Panc1 (cell line): ENCODE measurements around the gene HHAT.

Source experiments
- POLR2AphosphoS5 ChIP-seq: IDR thresholded peaks from 2 replicates; pipeline ENCODE4 v1.6.1; 2012; ENCODE audit warnings: mild to moderate bottlenecking, low read depth, low read length, moderate library complexity
- SIN3A ChIP-seq: IDR thresholded peaks from 2 replicates; pipeline ENCODE4 v1.6.1; 2012; ENCODE audit warnings: low read depth, mild to moderate bottlenecking, low read length, moderate library complexity, borderline replicate concordance; ENCODE audit not compliant: insufficient read depth
- TCF7L2 ChIP-seq: IDR thresholded peaks from 2 replicates; pipeline ENCODE4 v1.6.1; 2011; ENCODE audit warnings: mild to moderate bottlenecking, low read depth, low read length, inconsistent platforms
- TF ChIP-seq, protein P1 (sequence below): fragments of 450-650 bp; IDR thresholded peaks from 2 replicates; pipeline ENCODE4 v1.5.1; 2017; ENCODE audit warnings: mild to moderate bottlenecking
- TF ChIP-seq, protein P2 (sequence below), 2 experiments: IDR thresholded peaks; 2 replicates each; pipeline ENCODE4 v1.6.1; 2011 to 2012; ENCODE audit warnings: low read depth in 2 of 2, control low read depth in 1 of 2, low read length in 1 of 2, mild to moderate bottlenecking in 1 of 2, moderate library complexity in 1 of 2; ENCODE audit not compliant: insufficient read depth in 1 of 2

DNA sequence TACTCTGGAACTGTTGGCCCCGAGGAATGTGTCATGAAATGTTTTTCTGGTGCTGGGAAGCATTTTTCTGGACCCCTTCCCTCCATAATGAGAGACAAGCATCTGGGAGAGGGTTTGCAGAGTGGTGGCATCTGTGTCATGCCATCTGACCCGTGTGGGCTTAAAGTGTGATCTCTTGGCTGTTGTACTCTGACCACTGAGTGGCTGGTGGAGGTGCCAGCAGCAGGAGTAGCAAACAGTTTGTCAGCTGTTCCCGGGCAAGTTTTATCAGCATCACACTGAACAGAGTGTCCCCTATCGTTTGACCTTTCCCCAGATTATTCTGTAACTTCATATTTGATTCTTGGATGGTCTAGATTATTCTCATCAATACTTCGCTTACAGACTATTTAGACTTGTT, 150.1 kb downstream of the HHAT start:
- TF ChIP-seq, protein P1, sequence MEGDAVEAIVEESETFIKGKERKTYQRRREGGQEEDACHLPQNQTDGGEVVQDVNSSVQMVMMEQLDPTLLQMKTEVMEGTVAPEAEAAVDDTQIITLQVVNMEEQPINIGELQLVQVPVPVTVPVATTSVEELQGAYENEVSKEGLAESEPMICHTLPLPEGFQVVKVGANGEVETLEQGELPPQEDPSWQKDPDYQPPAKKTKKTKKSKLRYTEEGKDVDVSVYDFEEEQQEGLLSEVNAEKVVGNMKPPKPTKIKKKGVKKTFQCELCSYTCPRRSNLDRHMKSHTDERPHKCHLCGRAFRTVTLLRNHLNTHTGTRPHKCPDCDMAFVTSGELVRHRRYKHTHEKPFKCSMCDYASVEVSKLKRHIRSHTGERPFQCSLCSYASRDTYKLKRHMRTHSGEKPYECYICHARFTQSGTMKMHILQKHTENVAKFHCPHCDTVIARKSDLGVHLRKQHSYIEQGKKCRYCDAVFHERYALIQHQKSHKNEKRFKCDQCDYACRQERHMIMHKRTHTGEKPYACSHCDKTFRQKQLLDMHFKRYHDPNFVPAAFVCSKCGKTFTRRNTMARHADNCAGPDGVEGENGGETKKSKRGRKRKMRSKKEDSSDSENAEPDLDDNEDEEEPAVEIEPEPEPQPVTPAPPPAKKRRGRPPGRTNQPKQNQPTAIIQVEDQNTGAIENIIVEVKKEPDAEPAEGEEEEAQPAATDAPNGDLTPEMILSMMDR, result no peak
- TF ChIP-seq POLR2AphosphoS5 (no peak), TCF7L2 (no peak), SIN3A (no peak)
- TF ChIP-seq, protein P2, sequence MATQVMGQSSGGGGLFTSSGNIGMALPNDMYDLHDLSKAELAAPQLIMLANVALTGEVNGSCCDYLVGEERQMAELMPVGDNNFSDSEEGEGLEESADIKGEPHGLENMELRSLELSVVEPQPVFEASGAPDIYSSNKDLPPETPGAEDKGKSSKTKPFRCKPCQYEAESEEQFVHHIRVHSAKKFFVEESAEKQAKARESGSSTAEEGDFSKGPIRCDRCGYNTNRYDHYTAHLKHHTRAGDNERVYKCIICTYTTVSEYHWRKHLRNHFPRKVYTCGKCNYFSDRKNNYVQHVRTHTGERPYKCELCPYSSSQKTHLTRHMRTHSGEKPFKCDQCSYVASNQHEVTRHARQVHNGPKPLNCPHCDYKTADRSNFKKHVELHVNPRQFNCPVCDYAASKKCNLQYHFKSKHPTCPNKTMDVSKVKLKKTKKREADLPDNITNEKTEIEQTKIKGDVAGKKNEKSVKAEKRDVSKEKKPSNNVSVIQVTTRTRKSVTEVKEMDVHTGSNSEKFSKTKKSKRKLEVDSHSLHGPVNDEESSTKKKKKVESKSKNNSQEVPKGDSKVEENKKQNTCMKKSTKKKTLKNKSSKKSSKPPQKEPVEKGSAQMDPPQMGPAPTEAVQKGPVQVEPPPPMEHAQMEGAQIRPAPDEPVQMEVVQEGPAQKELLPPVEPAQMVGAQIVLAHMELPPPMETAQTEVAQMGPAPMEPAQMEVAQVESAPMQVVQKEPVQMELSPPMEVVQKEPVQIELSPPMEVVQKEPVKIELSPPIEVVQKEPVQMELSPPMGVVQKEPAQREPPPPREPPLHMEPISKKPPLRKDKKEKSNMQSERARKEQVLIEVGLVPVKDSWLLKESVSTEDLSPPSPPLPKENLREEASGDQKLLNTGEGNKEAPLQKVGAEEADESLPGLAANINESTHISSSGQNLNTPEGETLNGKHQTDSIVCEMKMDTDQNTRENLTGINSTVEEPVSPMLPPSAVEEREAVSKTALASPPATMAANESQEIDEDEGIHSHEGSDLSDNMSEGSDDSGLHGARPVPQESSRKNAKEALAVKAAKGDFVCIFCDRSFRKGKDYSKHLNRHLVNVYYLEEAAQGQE (IDR thresholded peaks at IDR 0.05; ENCODE audit: insufficient read depth in 1 of 2, low read depth in 2 of 2, low read length in 1 of 2), result no peak
